ENCODE data around the gene PRELP. TPM values are rescaled to one million over a fixed set of nuclear protein-coding genes. Genes with fewer than 3 reads are reported as not detected.

Gene PRELP
- total RNA-seq, 1 donor from 2014 or later, result 1.0 TPM

DNA sequence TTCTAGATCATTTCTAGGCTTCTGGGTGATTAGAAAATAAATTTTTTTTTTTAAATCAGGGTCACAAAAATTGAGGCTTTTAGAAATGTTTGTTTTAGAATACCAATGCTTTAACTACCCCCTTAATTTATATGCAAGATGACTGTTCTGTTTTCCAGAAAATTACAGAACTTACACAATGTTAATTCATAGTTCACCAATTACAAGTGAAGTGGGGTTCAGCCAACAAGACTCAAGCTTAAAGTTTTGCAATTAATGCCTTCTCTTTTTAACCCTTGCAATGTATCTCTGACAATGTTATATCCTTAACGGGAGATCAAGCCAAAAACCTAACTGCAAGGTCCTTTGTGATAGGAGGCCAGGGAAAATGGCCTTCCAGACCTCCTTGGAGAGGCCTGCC is 5.6 kb downstream of the PRELP start:
- H3K27ac ChIP-seq (ENCODE audit: low read depth, low read length), result no peak overlapping the region
- H3K9ac ChIP-seq (ENCODE audit: low read depth in 1 of 3, low read length in 3 of 3), result peak overlapping the region in 1 of 3 donors; percentile 11
- H3K36me3 ChIP-seq (ENCODE audit: control insufficient read depth in 3 of 3, insufficient read depth in 3 of 3, low read length in 3 of 3), result peaks cover 0 to 5% (median 2%) of the 10 kb centered on the region in 3 donors
- peaks cover 0 to 6% (median 3%) of the 10 kb centered on the region in 3 donors for H3K27me3 ChIP-seq (ENCODE audit: control insufficient read depth in 3 of 3, insufficient read depth in 3 of 3, low read length in 3 of 3)
- no peaks in the 10 kb centered on the region for H3K9me3 ChIP-seq (ENCODE audit: control insufficient read depth in 3 of 3, low read length in 3 of 3)
- H3K4me1 ChIP-seq (ENCODE audit: control insufficient read depth in 3 of 3, insufficient read depth in 3 of 3, low read length in 3 of 3), result peaks cover 13 to 21% (median 15%) of the 10 kb centered on the region in 3 donors
- no peak overlapping the region for H3K4me3 ChIP-seq (ENCODE audit: low read length in 3 of 3)

DNA sequence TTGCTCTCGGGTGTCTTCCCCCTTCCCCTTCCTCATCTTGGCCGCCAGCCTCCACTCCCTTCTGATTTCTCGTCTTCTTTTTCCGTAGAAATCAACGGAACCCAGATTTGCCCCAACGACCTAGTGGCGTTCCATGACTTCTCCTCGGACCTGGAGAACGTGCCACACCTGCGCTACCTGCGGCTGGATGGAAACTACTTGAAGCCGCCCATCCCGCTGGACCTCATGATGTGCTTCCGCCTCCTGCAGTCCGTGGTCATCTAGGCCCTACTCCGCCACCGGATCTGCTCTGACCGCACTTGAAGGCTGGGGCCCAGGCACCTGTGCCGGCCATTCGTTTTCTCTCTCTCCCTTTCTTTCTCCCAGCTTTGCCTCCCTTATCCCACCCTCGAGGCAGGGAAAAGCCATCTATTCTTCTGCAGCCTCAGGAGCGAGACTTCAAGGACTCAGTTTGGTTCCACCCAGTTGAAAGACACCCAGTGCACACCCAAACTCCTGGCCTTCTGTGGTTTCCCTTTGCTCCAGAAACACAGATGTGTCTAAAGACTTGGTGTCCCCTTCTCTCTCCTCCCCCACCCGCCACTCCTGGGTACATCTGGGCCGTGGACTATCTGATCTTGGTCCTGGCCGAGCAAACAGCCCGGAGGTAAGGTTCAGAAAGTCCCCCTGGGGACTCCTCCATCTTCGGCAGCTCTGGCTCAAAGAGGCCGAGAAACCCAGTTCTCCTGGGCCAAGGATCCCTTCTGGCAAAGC is 11.2 kb downstream of the PRELP start:
- H3K9ac ChIP-seq (ENCODE audit: low read depth in 1 of 3, low read length in 3 of 3), result peak overlapping the region; percentile 32 to 69 (median 65)
- no peaks in the 10 kb centered on the region for H3K27me3 ChIP-seq (ENCODE audit: control insufficient read depth in 3 of 3, insufficient read depth in 3 of 3, low read length in 3 of 3)
- peak overlapping the region in 2 of 3 donors; percentile 60 to 70 for H3K4me3 ChIP-seq (ENCODE audit: low read length in 3 of 3)
- no peaks in the 10 kb centered on the region for H3K9me3 ChIP-seq (ENCODE audit: control insufficient read depth in 3 of 3, low read length in 3 of 3)
- H3K27ac ChIP-seq (ENCODE audit: low read depth, low read length), result peak overlapping the region; percentile 72
- H3K36me3 ChIP-seq (ENCODE audit: control insufficient read depth in 3 of 3, insufficient read depth in 3 of 3, low read length in 3 of 3), result peaks cover 0 to 5% (median 3%) of the 10 kb centered on the region in 3 donors
- peaks cover 11 to 16% (median 15%) of the 10 kb centered on the region in 3 donors for H3K4me1 ChIP-seq (ENCODE audit: control insufficient read depth in 3 of 3, insufficient read depth in 3 of 3, low read length in 3 of 3)

DNA sequence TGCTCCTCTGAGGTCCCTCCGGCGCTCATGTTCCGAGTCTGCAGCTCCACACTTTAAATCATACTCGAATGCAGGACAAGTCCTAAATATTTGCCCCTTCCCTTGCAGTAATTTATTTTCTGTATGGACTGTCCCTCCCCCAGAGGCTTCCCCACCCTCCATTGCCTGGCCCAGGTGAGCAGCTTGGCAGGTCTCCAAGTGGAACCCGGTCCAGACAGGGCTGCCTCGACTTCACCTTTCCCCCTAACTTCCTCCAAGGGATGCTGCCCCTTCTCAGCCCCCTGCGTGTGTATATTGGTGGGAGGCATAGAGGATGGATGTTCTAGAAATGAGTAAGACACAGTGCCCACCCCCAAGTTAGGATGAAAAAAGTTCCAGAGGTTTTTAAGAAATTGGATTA is 12.9 kb downstream of the PRELP start:
- H3K27ac ChIP-seq (ENCODE audit: low read depth, low read length), result no peak overlapping the region
- peaks cover 11 to 16% (median 15%) of the 10 kb centered on the region in 3 donors for H3K4me1 ChIP-seq (ENCODE audit: control insufficient read depth in 3 of 3, insufficient read depth in 3 of 3, low read length in 3 of 3)
- H3K9ac ChIP-seq (ENCODE audit: low read depth in 1 of 3, low read length in 3 of 3), result no peak overlapping the region
- peaks cover 0 to 3% (median 3%) of the 10 kb centered on the region in 3 donors for H3K36me3 ChIP-seq (ENCODE audit: control insufficient read depth in 3 of 3, insufficient read depth in 3 of 3, low read length in 3 of 3)
- no peak overlapping the region for H3K4me3 ChIP-seq (ENCODE audit: low read length in 3 of 3)
- no peaks in the 10 kb centered on the region for H3K9me3 ChIP-seq (ENCODE audit: control insufficient read depth in 3 of 3, low read length in 3 of 3)
- H3K27me3 ChIP-seq (ENCODE audit: control insufficient read depth in 3 of 3, insufficient read depth in 3 of 3, low read length in 3 of 3), result no peaks in the 10 kb centered on the region

DNA sequence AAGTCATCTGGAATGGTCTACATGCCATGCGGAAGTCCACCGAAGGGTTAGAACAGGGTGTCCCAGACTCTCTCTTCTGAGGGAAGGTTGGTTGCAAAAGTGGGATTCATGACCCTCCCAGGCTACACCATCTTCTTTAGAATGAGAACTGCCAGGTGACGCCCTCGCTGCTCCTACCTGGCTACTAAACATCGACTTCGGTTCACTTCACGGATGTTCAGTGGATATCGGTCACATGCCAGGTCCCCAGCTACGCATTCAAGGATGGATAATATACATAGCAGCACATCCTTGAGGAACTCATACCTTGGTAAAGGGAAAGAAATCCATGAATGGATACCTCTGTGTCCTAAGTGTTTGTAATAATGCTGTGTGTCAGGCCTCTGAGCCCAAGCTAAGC is 15.0 kb downstream of the PRELP start:
- no peak overlapping the region for H3K27ac ChIP-seq (ENCODE audit: low read depth, low read length)
- H3K36me3 ChIP-seq (ENCODE audit: control insufficient read depth in 3 of 3, insufficient read depth in 3 of 3, low read length in 3 of 3), result peaks cover 0 to 2% (median 0%) of the 10 kb centered on the region in 3 donors
- H3K9ac ChIP-seq (ENCODE audit: low read depth in 1 of 3, low read length in 3 of 3), result no peak overlapping the region
- H3K27me3 ChIP-seq (ENCODE audit: control insufficient read depth in 3 of 3, insufficient read depth in 3 of 3, low read length in 3 of 3), result no peaks in the 10 kb centered on the region
- no peak overlapping the region for H3K4me3 ChIP-seq (ENCODE audit: low read length in 3 of 3)
- H3K9me3 ChIP-seq (ENCODE audit: control insufficient read depth in 3 of 3, low read length in 3 of 3), result no peaks in the 10 kb centered on the region
- H3K4me1 ChIP-seq (ENCODE audit: control insufficient read depth in 3 of 3, insufficient read depth in 3 of 3, low read length in 3 of 3), result peaks cover 11 to 16% (median 15%) of the 10 kb centered on the region in 3 donors

DNA sequence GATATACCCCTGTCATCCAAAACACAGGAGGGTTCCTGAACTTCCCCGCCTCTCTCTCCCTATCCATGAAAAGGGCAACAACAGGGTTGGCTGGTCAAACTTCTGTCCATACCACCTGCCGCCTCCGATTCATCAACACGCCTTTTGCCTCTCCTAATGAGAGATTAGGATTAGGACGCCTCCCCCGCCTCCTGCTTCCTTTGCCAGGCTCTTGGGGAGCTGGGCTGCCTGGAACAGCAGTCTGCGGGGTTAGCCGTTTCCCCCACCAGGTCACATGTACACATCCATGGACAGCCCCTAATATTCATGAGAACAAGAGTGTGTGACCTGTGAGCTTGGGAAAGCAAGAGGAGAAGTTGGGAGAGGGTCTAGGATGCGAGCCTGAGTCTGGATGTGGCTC is 16.1 kb downstream of the PRELP start:
- no peaks in the 10 kb centered on the region for H3K9me3 ChIP-seq (ENCODE audit: control insufficient read depth in 3 of 3, low read length in 3 of 3)
- H3K27me3 ChIP-seq (ENCODE audit: control insufficient read depth in 3 of 3, insufficient read depth in 3 of 3, low read length in 3 of 3), result no peaks in the 10 kb centered on the region
- peaks cover 11 to 14% (median 14%) of the 10 kb centered on the region in 3 donors for H3K4me1 ChIP-seq (ENCODE audit: control insufficient read depth in 3 of 3, insufficient read depth in 3 of 3, low read length in 3 of 3)
- peaks cover 0 to 2% (median 0%) of the 10 kb centered on the region in 3 donors for H3K36me3 ChIP-seq (ENCODE audit: control insufficient read depth in 3 of 3, insufficient read depth in 3 of 3, low read length in 3 of 3)
- H3K27ac ChIP-seq (ENCODE audit: low read depth, low read length), result no peak overlapping the region
- no peak overlapping the region for H3K4me3 ChIP-seq (ENCODE audit: low read length in 3 of 3)
- peak overlapping the region in 1 of 3 donors; percentile 1 for H3K9ac ChIP-seq (ENCODE audit: low read depth in 1 of 3, low read length in 3 of 3)

DNA sequence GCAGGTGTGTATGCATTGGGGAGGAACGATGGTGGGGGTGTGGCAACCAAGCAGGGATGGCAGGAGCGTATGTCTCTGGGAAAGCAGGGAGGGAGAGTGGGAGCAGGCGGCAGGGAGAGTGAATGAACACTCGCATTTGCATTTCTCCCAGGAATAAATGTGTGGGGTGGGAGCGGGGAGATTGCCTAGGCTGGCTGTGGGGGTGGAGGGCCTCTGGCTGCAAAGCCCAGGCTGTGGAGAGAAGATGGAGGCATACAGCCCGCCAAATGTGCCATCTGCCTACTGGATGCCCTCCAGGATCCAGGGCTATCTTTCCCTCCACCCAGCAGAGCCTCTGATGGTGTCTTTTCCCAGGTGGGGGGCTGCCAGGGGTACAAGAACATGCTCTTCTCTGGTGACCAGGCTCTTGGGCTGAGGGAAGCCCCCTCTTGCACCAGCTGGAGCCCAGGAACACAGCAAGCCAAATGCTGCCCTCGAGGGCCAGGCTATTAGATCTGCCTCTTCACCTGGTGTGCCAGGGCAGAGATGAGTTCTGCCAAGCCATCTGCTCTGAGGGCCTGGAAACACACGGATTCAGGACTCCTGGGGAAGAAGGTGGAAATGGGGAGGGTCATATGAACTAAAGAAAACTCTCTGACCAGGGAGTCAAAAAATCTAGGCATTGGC is 16.6 kb downstream of the PRELP start:
- Histone ChIP-seq H3K4me3 (ENCODE audit: low read length in 3 of 3) (no peak overlapping the region), H3K27me3 (ENCODE audit: control insufficient read depth in 3 of 3, insufficient read depth in 3 of 3, low read length in 3 of 3) (no peaks in the 10 kb centered on the region), H3K9ac (ENCODE audit: low read depth in 1 of 3, low read length in 3 of 3) (no peak overlapping the region), H3K4me1 (ENCODE audit: control insufficient read depth in 3 of 3, insufficient read depth in 3 of 3, low read length in 3 of 3) (peaks cover 7 to 9% (median 8%) of the 10 kb centered on the region in 3 donors), H3K9me3 (ENCODE audit: control insufficient read depth in 3 of 3, low read length in 3 of 3) (no peaks in the 10 kb centered on the region), H3K27ac (ENCODE audit: low read depth, low read length) (no peak overlapping the region), H3K36me3 (ENCODE audit: control insufficient read depth in 3 of 3, insufficient read depth in 3 of 3, low read length in 3 of 3) (no peaks in the 10 kb centered on the region)

DNA sequence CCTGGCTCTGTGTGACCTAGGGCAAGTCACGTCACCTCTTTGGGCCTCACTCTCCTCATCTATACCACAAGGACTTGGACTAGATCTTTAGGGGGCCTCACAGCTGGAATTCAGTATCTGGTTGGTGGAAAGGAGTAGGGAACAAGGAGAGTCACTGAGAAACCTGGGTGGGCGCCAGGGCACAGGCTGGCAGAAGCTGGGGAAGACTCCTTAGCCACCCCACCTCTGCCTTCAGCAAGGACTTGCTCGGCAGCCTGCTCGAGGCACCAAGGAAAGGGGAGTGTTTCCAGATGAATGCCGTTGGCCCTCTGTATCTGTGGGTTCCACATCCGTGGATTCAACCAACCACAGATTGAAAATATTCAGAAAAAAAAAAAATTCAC is 17.1 kb downstream of the PRELP start:
- H3K27ac ChIP-seq (ENCODE audit: low read depth, low read length), result no peak overlapping the region
- no peak overlapping the region for H3K4me3 ChIP-seq (ENCODE audit: low read length in 3 of 3)
- H3K36me3 ChIP-seq (ENCODE audit: control insufficient read depth in 3 of 3, insufficient read depth in 3 of 3, low read length in 3 of 3), result no peaks in the 10 kb centered on the region
- peaks cover 0 to 2% (median 0%) of the 10 kb centered on the region in 3 donors for H3K27me3 ChIP-seq (ENCODE audit: control insufficient read depth in 3 of 3, insufficient read depth in 3 of 3, low read length in 3 of 3)
- no peaks in the 10 kb centered on the region for H3K9me3 ChIP-seq (ENCODE audit: control insufficient read depth in 3 of 3, low read length in 3 of 3)
- no peak overlapping the region for H3K9ac ChIP-seq (ENCODE audit: low read depth in 1 of 3, low read length in 3 of 3)
- H3K4me1 ChIP-seq (ENCODE audit: control insufficient read depth in 3 of 3, insufficient read depth in 3 of 3, low read length in 3 of 3), result peaks cover 3 to 4% (median 3%) of the 10 kb centered on the region in 3 donors

DNA sequence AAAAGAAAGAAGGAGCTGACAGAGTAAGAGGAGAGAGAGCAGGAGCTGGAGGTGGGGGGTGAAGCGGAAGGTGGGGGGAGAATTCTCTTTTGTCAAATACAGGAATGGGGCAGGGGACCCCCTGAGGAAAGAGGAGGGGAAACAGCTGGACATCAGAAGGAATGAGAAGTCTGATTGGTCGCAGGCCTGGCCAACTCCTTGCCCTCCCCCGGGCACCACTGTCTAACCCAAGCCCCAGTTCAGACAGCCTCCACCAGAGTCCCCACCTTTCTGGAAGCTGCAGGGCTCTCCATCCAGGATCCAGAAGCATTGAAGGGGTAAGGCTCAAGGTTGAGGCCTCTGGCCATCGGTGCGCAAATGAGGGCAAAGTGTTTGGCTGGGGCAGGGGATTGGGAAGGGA is 18.3 kb downstream of the PRELP start, which contains the start of gene OPTC:
Gene OPTC, plus strand, starts transcription at position 253 of the 400 bp plus-strand sequence. CDS start 1,853 bp downstream, outside the sequence.
- H3K9me3 ChIP-seq (ENCODE audit: control insufficient read depth in 3 of 3, low read length in 3 of 3), result no peaks in the 10 kb centered on the region

DNA sequence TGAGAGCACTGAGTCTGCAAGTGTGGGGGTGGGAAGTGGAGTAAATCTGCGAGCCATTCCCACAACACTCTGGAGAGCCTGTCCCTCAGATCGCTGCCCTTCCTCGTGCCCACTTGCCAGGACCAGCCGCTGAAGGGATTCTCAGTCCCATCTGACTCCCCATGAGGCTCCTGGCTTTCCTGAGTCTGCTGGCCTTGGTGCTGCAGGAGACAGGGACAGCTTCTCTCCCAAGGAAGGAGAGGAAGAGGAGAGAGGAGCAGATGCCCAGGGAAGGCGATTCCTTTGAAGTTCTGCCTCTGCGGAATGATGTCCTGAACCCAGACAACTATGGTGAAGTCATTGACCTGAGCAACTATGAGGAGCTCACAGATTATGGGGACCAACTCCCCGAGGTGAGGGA is 20.2 kb downstream of the PRELP start:
- H3K27me3 ChIP-seq (ENCODE audit: control insufficient read depth in 3 of 3, insufficient read depth in 3 of 3, low read length in 3 of 3), result peaks cover 0 to 3% (median 0%) of the 10 kb centered on the region in 3 donors
- H3K4me3 ChIP-seq (ENCODE audit: low read length in 3 of 3), result no peak overlapping the region
- no peak overlapping the region for H3K9ac ChIP-seq (ENCODE audit: low read depth in 1 of 3, low read length in 3 of 3)
- no peaks in the 10 kb centered on the region for H3K36me3 ChIP-seq (ENCODE audit: control insufficient read depth in 3 of 3, insufficient read depth in 3 of 3, low read length in 3 of 3)
- H3K9me3 ChIP-seq (ENCODE audit: control insufficient read depth in 3 of 3, low read length in 3 of 3), result no peaks in the 10 kb centered on the region
- H3K27ac ChIP-seq (ENCODE audit: low read depth, low read length), result no peak overlapping the region
- H3K4me1 ChIP-seq (ENCODE audit: control insufficient read depth in 3 of 3, insufficient read depth in 3 of 3, low read length in 3 of 3), result no peaks in the 10 kb centered on the region

More for the DNA sequence above, 18.3 kb downstream of the PRELP start, which contains the start of gene OPTC:
- no peaks in the 10 kb centered on the region for H3K36me3 ChIP-seq (ENCODE audit: control insufficient read depth in 3 of 3, insufficient read depth in 3 of 3, low read length in 3 of 3)
- no peaks in the 10 kb centered on the region for H3K4me1 ChIP-seq (ENCODE audit: control insufficient read depth in 3 of 3, insufficient read depth in 3 of 3, low read length in 3 of 3)
- peaks cover 0 to 3% (median 0%) of the 10 kb centered on the region in 3 donors for H3K27me3 ChIP-seq (ENCODE audit: control insufficient read depth in 3 of 3, insufficient read depth in 3 of 3, low read length in 3 of 3)
- no peak within 1 kb of the TSS for H3K27ac ChIP-seq (ENCODE audit: low read depth, low read length)
- no peak within 1 kb of the TSS for H3K9ac ChIP-seq (ENCODE audit: low read depth in 1 of 3, low read length in 3 of 3)
- no peak within 1 kb of the TSS for H3K4me3 ChIP-seq (ENCODE audit: low read length in 3 of 3)

DNA sequence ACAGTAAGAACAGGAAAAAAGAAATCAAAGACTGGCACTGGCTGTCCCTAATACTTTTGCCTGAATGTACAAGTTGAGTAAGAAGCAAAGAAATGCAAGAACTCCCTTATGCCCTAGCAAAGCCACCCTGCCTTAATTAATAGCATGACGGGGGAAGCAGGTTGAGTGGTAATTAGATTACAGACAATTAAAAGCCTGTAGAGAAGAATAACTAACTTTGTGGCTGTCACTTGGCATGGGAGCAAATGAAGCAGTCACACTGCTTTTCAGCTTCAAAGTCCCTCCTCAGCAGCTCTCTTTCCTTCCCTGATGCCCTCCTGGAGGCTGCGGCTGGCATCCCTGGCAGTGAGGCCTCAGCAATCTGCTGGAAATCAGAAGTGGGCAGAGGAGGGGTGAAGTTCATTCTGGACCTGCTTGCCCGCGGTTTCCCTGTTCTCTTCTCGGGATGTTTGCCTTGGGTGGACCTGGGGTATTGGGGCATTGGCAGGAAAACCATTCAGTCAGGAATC is 21.7 kb downstream of the PRELP start:
- Histone ChIP-seq H3K4me3 (ENCODE audit: low read length in 3 of 3) (no peak overlapping the region), H3K36me3 (ENCODE audit: control insufficient read depth in 3 of 3, insufficient read depth in 3 of 3, low read length in 3 of 3) (no peaks in the 10 kb centered on the region), H3K27ac (ENCODE audit: low read depth, low read length) (no peak overlapping the region), H3K9ac (ENCODE audit: low read depth in 1 of 3, low read length in 3 of 3) (no peak overlapping the region), H3K27me3 (ENCODE audit: control insufficient read depth in 3 of 3, insufficient read depth in 3 of 3, low read length in 3 of 3) (peaks cover 0 to 3% (median 0%) of the 10 kb centered on the region in 3 donors), H3K9me3 (ENCODE audit: control insufficient read depth in 3 of 3, low read length in 3 of 3) (no peaks in the 10 kb centered on the region), H3K4me1 (ENCODE audit: control insufficient read depth in 3 of 3, insufficient read depth in 3 of 3, low read length in 3 of 3) (no peaks in the 10 kb centered on the region)
